SK-N-SH (cell line): ENCODE data around the gene BCAR3.

Source experiments
- CTCF ChIP-seq: fragments of 200-600 bp; sonication (generic); IDR thresholded peaks from 2 replicates; pipeline ENCODE4 v1.6.1; 2017; ENCODE audit warnings: antibody characterized with exemption, mild to moderate bottlenecking, moderate library complexity
- EP300 ChIP-seq, 2 experiments: IDR thresholded peaks; 2 replicates each; pipeline versions ENCODE4 v1.4.0 to v1.6.1; 2012; ENCODE audit warnings: borderline replicate concordance in 1 of 2, low read depth in 1 of 2, low read length in 1 of 2
- FOXM1 ChIP-seq: IDR thresholded peaks from 2 replicates; pipeline ENCODE4 v1.4.0; 2012; ENCODE audit warnings: low read depth, mild to moderate bottlenecking
- GABPA ChIP-seq: IDR thresholded peaks from 2 replicates; pipeline ENCODE4 v1.4.0; 2012; ENCODE audit warnings: low read depth, mild to moderate bottlenecking
- MEF2A ChIP-seq: IDR thresholded peaks from 2 replicates; pipeline ENCODE4 v1.4.0; 2012; ENCODE audit warnings: low read depth, borderline replicate concordance
- POLR2AphosphoS5 ChIP-seq: IDR thresholded peaks from 2 replicates; pipeline ENCODE4 v1.6.1; 2012; ENCODE audit warnings: low read depth, low read length
- SIN3A ChIP-seq: IDR thresholded peaks from 2 replicates; pipeline ENCODE4 v1.6.1; 2012; ENCODE audit warnings: low read depth, mild to moderate bottlenecking, low read length, moderate library complexity, borderline replicate concordance
- TAF1 ChIP-seq: IDR thresholded peaks from 2 replicates; pipeline ENCODE4 v1.6.1; 2012; ENCODE audit warnings: low read depth, mild to moderate bottlenecking, low read length, moderate library complexity, borderline replicate concordance
- YY1 ChIP-seq: IDR thresholded peaks from 2 replicates; pipeline ENCODE4 v1.4.0; 2012; ENCODE audit warnings: low read depth, mild to moderate bottlenecking

GRCh38 chr1:93595266-93595665, 86.4 kb downstream of the BCAR3 start:
- TF ChIP-seq MEF2A: no peak
- no peak for TF ChIP-seq YY1
- no peak for TF ChIP-seq CTCF
- no peak for TF ChIP-seq EP300 (IDR thresholded peaks at IDR 0.05; ENCODE audit: borderline replicate concordance in 1 of 2, low read depth in 1 of 2, low read length in 1 of 2)
- no peak for TF ChIP-seq TAF1
- no peak for TF ChIP-seq SIN3A
- no peak for TF ChIP-seq GABPA
- TF ChIP-seq POLR2AphosphoS5: no peak
- TF ChIP-seq FOXM1: no peak
